Panc1 (cell line): ENCODE data around the gene PGF. TPM values are rescaled to one million over a fixed set of nuclear protein-coding genes. Genes with fewer than 3 reads are reported as not detected.

Source experiments
- ATAC-seq: fragments of 200-7000 bp; cut with Tn5 transposase; 2 replicates; pipeline ENCODE4 v1.9.1; 2020; ENCODE audit warnings: mild to moderate bottlenecking, moderate library complexity
- BruUV-seq: library from RNA; stranded (reverse); fragments of 400-500 nt; replicated peaks from 2 replicates; lab custom pipeline; 2021; lab: Mats Ljungman, UMichigan
- CTCF ChIA-PET: fragments of 300-600 bp; sonication (Branson Sonifier 250); formaldehyde crosslinking; loops from one replicate; lab custom pipeline; 2022; ENCODE audit warnings: antibody characterized with exemption; lab: Charles Lee
- POLR2A ChIA-PET: fragments of 300-600 bp; sonication (Branson Sonifier 250); formaldehyde crosslinking; loops from one replicate; lab custom pipeline; 2022; ENCODE audit warnings: antibody characterized with exemption; lab: Charles Lee
- DNase-seq: peaks from one replicate; pipeline ENCODE4 v3.0.0-alpha.2; 2010; ENCODE audit warnings: low read depth, low spot score
- H3K27ac ChIP-seq: 2 replicates; pipeline ENCODE4 v1.5.1; 2011; ENCODE audit warnings: mild to moderate bottlenecking, low read length, inconsistent platforms
- H3K27me3 ChIP-seq: fragments of 200-500 bp; sonication (Bioruptor generic); 2 replicates; pipeline ENCODE4 v1.6.0; 2014; ENCODE audit warnings: low read length, inconsistent platforms; ENCODE audit not compliant: control insufficient read depth, insufficient read depth
- H3K36me3 ChIP-seq: fragments of 200-500 bp; sonication (Bioruptor generic); 2 replicates; pipeline ENCODE4 v1.5.1; 2014; ENCODE audit warnings: inconsistent platforms, mild to moderate bottlenecking, low read length, moderate library complexity; ENCODE audit not compliant: control insufficient read depth, insufficient read depth
- H3K4me1 ChIP-seq: 2 replicates; pipeline ENCODE4 v1.5.1; 2011; ENCODE audit warnings: inconsistent platforms, mild to moderate bottlenecking, low read length, moderate library complexity; ENCODE audit not compliant: control insufficient read depth, insufficient read depth
- H3K4me3 ChIP-seq, 2 experiments: 2 replicates each; pipeline ENCODE4 v1.5.1; 2011 to 2012; ENCODE audit warnings: low read depth in 2 of 2, low read length in 2 of 2, mild to moderate bottlenecking in 2 of 2, inconsistent platforms in 1 of 2, moderate library complexity in 1 of 2
- H3K9me3 ChIP-seq: fragments of 200-500 bp; sonication (Bioruptor generic); 2 replicates; pipeline ENCODE4 v1.5.1; 2014; ENCODE audit warnings: low read depth, mild to moderate bottlenecking, inconsistent platforms, low read length, moderate library complexity; ENCODE audit not compliant: control insufficient read depth, insufficient read depth
- POLR2AphosphoS5 ChIP-seq: IDR thresholded peaks from 2 replicates; pipeline ENCODE4 v1.6.1; 2012; ENCODE audit warnings: mild to moderate bottlenecking, low read depth, low read length, moderate library complexity
- SIN3A ChIP-seq: IDR thresholded peaks from 2 replicates; pipeline ENCODE4 v1.6.1; 2012; ENCODE audit warnings: low read depth, mild to moderate bottlenecking, low read length, moderate library complexity, borderline replicate concordance; ENCODE audit not compliant: insufficient read depth
- TCF7L2 ChIP-seq: IDR thresholded peaks from 2 replicates; pipeline ENCODE4 v1.6.1; 2011; ENCODE audit warnings: mild to moderate bottlenecking, low read depth, low read length, inconsistent platforms
- in situ Hi-C: cut with HindIII; loops from 2 replicates; pipeline ENCODE4 v1.10.0; 2016; ENCODE audit warnings: low sequenced_read_pairs, low pct_unique_long_range_greater_than_20kb
- intact Hi-C: fragments of 100-400 bp; cut with micrococcal nuclease; formaldehyde crosslinking; loops from one replicate; pipeline ENCODE4 v1.10.0; 2022; ENCODE audit not compliant: unreplicated experiment
- total RNA-seq: library from RNA; stranded (reverse); gene quantifications from one replicate; pipeline ENCODE4 v1.2.1, GENCODE V29; 2021; ENCODE audit not compliant: unreplicated experiment
- TF ChIP-seq, protein P1 (sequence below): fragments of 450-650 bp; IDR thresholded peaks from 2 replicates; pipeline ENCODE4 v1.5.1; 2017; ENCODE audit warnings: mild to moderate bottlenecking
- TF ChIP-seq, protein P2 (sequence below), 2 experiments: IDR thresholded peaks; 2 replicates each; pipeline ENCODE4 v1.6.1; 2011 to 2012; ENCODE audit warnings: low read depth in 2 of 2, control low read depth in 1 of 2, low read length in 1 of 2, mild to moderate bottlenecking in 1 of 2, moderate library complexity in 1 of 2; ENCODE audit not compliant: insufficient read depth in 1 of 2

The PGF gene
- total RNA-seq, 1 experiment from 2014 or later: 7.3 TPM

DNA sequence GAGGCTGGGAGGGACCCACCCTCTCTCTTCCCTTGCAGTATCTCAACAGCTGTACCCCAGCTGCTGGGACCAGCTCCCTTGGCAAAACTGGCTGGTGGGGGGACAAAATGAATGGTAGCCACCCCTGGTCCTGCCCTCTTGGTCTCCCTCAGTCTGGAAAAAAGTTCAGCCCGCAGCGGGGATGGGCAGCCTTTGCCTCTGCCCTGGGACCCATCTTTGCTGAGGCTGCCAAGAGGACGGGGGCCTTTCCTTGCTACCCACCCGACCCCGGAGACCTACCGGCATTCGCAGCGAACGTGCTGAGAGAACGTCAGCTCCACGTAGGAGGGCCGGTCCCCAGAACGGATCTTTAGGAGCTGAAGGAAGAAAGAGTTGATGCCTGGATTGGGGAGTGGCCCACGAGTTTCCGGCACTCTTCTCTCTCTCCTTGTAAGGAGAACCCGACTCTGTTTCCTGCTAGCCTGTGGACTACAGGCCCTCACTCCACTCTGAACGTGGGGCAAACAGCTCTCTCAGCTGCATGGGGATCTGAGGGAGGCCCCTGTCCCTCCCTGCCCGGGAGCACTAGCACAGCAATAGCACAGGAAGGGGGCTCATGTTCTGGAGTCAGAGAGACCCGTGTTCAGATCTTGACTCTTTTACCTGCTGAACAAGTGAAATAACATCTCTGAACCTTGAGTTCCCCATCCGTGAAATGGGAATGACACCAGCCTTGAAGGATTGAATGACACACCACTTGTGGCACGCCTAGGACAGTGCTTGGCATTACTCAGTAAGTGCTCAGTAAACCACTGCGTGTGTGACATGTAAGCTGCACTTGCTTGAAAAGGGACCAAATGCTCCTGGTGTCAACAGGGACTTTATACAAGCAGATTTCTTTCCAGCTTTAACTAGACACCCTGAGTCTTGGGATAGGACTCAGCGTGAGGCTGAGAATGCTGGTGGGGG lies 6.9 kb downstream of the PGF start:
- CTCF ChIA-PET: interaction anchor here (0.7 kb wide), 1 partner anchor 284 kb away, joined by 3 read pairs; no protein-coding TSS in a partner anchor
- no peak for DNase-seq
- in situ Hi-C loops: no loop called here
- no TSS peak for BruUV-seq
- POLR2A ChIA-PET: no interaction called here
- Histone ChIP-seq H3K27ac (no peak overlapping the region), H3K9me3 (no peaks in the 10 kb centered on the region), H3K4me1 (peaks cover 8% of the 10 kb centered on the region; the same call in 1 of the 2 replicates), H3K4me3 (no peak overlapping the region), H3K36me3 (no peaks in the 10 kb centered on the region; the same call in 1 of the 2 replicates), H3K27me3 (no peaks in the 10 kb centered on the region)
- intact Hi-C loops: loop anchor here (10.0 kb wide), 2 partner anchors 56 to 136 kb away; partner anchors contain the start of gene EIF2B2
- TF ChIP-seq SIN3A (no peak), TCF7L2 (no peak), POLR2AphosphoS5 (no peak)
- TF ChIP-seq, protein P1, sequence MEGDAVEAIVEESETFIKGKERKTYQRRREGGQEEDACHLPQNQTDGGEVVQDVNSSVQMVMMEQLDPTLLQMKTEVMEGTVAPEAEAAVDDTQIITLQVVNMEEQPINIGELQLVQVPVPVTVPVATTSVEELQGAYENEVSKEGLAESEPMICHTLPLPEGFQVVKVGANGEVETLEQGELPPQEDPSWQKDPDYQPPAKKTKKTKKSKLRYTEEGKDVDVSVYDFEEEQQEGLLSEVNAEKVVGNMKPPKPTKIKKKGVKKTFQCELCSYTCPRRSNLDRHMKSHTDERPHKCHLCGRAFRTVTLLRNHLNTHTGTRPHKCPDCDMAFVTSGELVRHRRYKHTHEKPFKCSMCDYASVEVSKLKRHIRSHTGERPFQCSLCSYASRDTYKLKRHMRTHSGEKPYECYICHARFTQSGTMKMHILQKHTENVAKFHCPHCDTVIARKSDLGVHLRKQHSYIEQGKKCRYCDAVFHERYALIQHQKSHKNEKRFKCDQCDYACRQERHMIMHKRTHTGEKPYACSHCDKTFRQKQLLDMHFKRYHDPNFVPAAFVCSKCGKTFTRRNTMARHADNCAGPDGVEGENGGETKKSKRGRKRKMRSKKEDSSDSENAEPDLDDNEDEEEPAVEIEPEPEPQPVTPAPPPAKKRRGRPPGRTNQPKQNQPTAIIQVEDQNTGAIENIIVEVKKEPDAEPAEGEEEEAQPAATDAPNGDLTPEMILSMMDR: no peak
- TF ChIP-seq, protein P2, sequence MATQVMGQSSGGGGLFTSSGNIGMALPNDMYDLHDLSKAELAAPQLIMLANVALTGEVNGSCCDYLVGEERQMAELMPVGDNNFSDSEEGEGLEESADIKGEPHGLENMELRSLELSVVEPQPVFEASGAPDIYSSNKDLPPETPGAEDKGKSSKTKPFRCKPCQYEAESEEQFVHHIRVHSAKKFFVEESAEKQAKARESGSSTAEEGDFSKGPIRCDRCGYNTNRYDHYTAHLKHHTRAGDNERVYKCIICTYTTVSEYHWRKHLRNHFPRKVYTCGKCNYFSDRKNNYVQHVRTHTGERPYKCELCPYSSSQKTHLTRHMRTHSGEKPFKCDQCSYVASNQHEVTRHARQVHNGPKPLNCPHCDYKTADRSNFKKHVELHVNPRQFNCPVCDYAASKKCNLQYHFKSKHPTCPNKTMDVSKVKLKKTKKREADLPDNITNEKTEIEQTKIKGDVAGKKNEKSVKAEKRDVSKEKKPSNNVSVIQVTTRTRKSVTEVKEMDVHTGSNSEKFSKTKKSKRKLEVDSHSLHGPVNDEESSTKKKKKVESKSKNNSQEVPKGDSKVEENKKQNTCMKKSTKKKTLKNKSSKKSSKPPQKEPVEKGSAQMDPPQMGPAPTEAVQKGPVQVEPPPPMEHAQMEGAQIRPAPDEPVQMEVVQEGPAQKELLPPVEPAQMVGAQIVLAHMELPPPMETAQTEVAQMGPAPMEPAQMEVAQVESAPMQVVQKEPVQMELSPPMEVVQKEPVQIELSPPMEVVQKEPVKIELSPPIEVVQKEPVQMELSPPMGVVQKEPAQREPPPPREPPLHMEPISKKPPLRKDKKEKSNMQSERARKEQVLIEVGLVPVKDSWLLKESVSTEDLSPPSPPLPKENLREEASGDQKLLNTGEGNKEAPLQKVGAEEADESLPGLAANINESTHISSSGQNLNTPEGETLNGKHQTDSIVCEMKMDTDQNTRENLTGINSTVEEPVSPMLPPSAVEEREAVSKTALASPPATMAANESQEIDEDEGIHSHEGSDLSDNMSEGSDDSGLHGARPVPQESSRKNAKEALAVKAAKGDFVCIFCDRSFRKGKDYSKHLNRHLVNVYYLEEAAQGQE (IDR thresholded peaks at IDR 0.05; ENCODE audit: insufficient read depth in 1 of 2, low read depth in 2 of 2, low read length in 1 of 2): no peak
- no peak for ATAC-seq

DNA sequence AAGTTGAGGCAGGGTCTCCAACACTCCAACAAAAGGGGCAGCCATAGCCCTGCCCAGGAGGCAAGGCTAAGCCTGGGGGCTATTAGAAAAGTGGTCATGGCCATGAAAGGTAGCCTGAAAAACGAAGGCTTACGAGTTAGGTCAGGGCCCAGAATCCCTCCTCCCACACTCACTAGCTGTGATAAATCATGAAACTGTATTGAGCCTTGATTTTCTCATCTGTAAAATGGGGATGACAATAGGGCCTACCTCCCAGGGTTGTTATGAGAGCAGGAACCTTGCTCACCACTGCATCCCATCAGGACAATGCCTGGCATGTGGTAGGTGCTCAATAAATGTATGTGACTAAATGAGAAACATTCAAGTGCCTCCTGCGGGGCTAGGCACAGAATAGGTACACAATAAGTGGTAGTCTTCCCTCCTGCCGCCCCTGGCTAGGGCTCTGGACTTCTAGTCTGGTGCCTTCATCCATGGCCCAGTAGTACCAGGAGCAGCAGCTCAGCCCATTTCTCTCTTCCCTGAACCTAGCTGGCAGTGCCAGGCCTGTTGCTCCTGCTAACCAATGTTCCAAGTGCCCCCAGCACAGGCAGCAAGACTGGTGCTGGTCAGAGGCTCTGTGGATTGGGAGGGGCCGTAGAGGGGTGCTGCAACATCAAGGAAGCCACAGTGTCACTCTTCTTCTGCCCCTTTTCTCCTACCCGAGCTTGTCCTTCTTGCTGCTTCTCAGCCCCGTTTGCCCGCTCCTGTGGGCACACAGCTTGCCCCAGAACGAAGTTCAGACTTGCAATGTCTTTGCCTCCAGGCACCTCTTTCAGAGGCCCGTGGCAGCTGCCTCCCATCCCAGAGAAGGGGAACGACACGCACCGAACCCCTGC lies 7.8 kb downstream of the PGF start:
- Histone ChIP-seq H3K9me3 (no peaks in the 10 kb centered on the region), H3K4me1 (peaks cover 8% of the 10 kb centered on the region; the same call in 1 of the 2 replicates), H3K27ac (no peak overlapping the region), H3K27me3 (no peaks in the 10 kb centered on the region), H3K4me3 (no peak overlapping the region), H3K36me3 (no peaks in the 10 kb centered on the region; the same call in 1 of the 2 replicates)
- POLR2A ChIA-PET: no interaction called here
- no peak for ATAC-seq
- TF ChIP-seq SIN3A (no peak), POLR2AphosphoS5 (no peak), TCF7L2 (no peak)
- TF ChIP-seq, protein P2 (IDR thresholded peaks at IDR 0.05; ENCODE audit: insufficient read depth in 1 of 2, low read depth in 2 of 2, low read length in 1 of 2): no peak
- TF ChIP-seq, protein P1: no peak
- intact Hi-C loops: loop anchor here (10.0 kb wide), 2 partner anchors 57 to 137 kb away; partner anchors contain the start of gene EIF2B2
- CTCF ChIA-PET: interaction anchor here (0.7 kb wide), 1 partner anchor 283 kb away, joined by 3 read pairs; no protein-coding TSS in a partner anchor
- no peak for DNase-seq
- in situ Hi-C loops: no loop called here
- no TSS peak for BruUV-seq
